H1 (cell line): ENCODE results near the gene RASL11B. TPM values are rescaled to one million over a fixed set of nuclear protein-coding genes. Genes with fewer than 3 reads are reported as not detected.

Source experiments
- CTCF ChIA-PET: fragments of 300-600 bp; sonication (Branson Sonifier 250); formaldehyde crosslinking; loops from one replicate; lab custom pipeline; 2021; ENCODE audit not compliant: partially characterized antibody; lab: Charles Lee
- POLR2A ChIA-PET: fragments of 300-600 bp; sonication (Branson Sonifier 250); formaldehyde crosslinking; loops from one replicate; lab custom pipeline; 2021; ENCODE audit warnings: inconsistent platforms; ENCODE audit not compliant: partially characterized antibody; lab: Charles Lee
- DNase-seq, 2 experiments: peaks; one replicate each; pipeline versions ENCODE4 v3.0.0 to v3.0.0-alpha.2; 2010 to 2022; ENCODE audit warnings: low spot score in 2 of 2, low read depth in 1 of 2, mixed read lengths in 1 of 2
- FAIRE-seq: peaks from 2 replicates; lab custom pipeline; 2011; peaks lifted over from hg19 to GRCh38; lab: Jason Lieb, UNC
- H2AFZ ChIP-seq: 2 replicates; pipeline ENCODE4 v1.8.1; 2012; ENCODE audit warnings: low read length, inconsistent platforms
- H2AK5ac ChIP-seq: 2 replicates; pipeline ENCODE4 v1.6.1; 2013; ENCODE audit warnings: low read depth, low read length
- H2BK120ac ChIP-seq: replicated peaks from 2 replicates; pipeline ENCODE3; 2013; ENCODE audit warnings: low read depth, low read length, inconsistent platforms
- H2BK12ac ChIP-seq: 2 replicates; pipeline ENCODE4 v1.6.1; 2013; ENCODE audit warnings: low read depth, low read length
- H2BK15ac ChIP-seq: 2 replicates; pipeline ENCODE4 v1.6.1; 2013; ENCODE audit warnings: low read length
- H2BK20ac ChIP-seq: 2 replicates; pipeline ENCODE4 v1.6.1; 2013; ENCODE audit warnings: low read length
- H2BK5ac ChIP-seq: 2 replicates; pipeline ENCODE4 v1.6.1; 2013; ENCODE audit warnings: low read depth, low read length
- H3K14ac ChIP-seq: 2 replicates; pipeline ENCODE4 v1.6.1; 2013; ENCODE audit warnings: inconsistent platforms; ENCODE audit not compliant: insufficient read length
- H3K18ac ChIP-seq: 2 replicates; pipeline ENCODE4 v1.6.1; 2013; ENCODE audit warnings: low read length; ENCODE audit errors: extremely low read depth
- H3K23ac ChIP-seq: 2 replicates; pipeline ENCODE4 v1.6.1; 2013; ENCODE audit warnings: inconsistent platforms; ENCODE audit not compliant: insufficient read length
- H3K23me2 ChIP-seq: 2 replicates; pipeline ENCODE4 v1.6.1; 2013; ENCODE audit warnings: low read depth, low read length
- H3K27ac ChIP-seq: 2 replicates; pipeline ENCODE4 v1.6.1; 2011; ENCODE audit warnings: low read depth, low read length, inconsistent platforms
- H3K27me3 ChIP-seq, 4 experiments: replicated peaks in 1 of 4; 1 replicate in 1 of 4; 2 replicates in 3 of 4; pipeline versions ENCODE4 v1.6.1 to v1.8.1; 2011 to 2013; ENCODE audit warnings: low read length in 3 of 4, mild to moderate bottlenecking in 3 of 4, inconsistent platforms in 2 of 4, mixed read lengths in 2 of 4, moderate library complexity in 1 of 4; ENCODE audit not compliant: control insufficient read depth in 3 of 4, insufficient read depth in 3 of 4; ENCODE audit errors: extremely low read depth in 1 of 4
- H3K36me3 ChIP-seq, 4 experiments: 2 replicates each; pipeline versions ENCODE4 v1.6.1 to v1.8.1; 2011 to 2013; ENCODE audit warnings: mild to moderate bottlenecking in 4 of 4, low read length in 3 of 4, moderate library complexity in 2 of 4, control low read depth in 1 of 4, inconsistent platforms in 1 of 4; ENCODE audit not compliant: insufficient read depth in 4 of 4, control insufficient read depth in 2 of 4
- H3K4ac ChIP-seq: replicated peaks from 2 replicates; pipeline ENCODE3; 2013; ENCODE audit warnings: low read length, low read depth, mixed read lengths, inconsistent platforms; ENCODE audit not compliant: insufficient read length
- H3K4me1 ChIP-seq, 4 experiments: replicated peaks in 1 of 4; 1 replicate in 1 of 4; 2 replicates in 3 of 4; pipeline versions ENCODE4 v1.6.1 to v1.8.1; 2011 to 2013; ENCODE audit warnings: low read length in 3 of 4, inconsistent platforms in 2 of 4, mixed read lengths in 1 of 4; ENCODE audit not compliant: insufficient read depth in 4 of 4, control insufficient read depth in 3 of 4
- H3K4me2 ChIP-seq, 2 experiments: 2 replicates each; pipeline versions ENCODE4 v1.6.1 to v1.8.1; 2011 to 2013; ENCODE audit warnings: low read depth in 2 of 2, low read length in 2 of 2, control low read depth in 1 of 2, inconsistent platforms in 1 of 2, mild to moderate bottlenecking in 1 of 2; ENCODE audit not compliant: insufficient read depth in 1 of 2
- H3K4me3 ChIP-seq, 4 experiments: fragments of 200-600, 300-600 bp in 1 of 4; sonication (generic), shearing (Covaris generic), sonication (Bioruptor Twin) in 1 of 4; 2 replicates each; pipeline versions ENCODE4 v1.5.1 to v1.8.1; 2011 to 2016; ENCODE audit warnings: low read length in 4 of 4, low read depth in 3 of 4, control low read depth in 2 of 4, inconsistent platforms in 2 of 4, mild to moderate bottlenecking in 2 of 4, mixed read lengths in 1 of 4, moderate library complexity in 1 of 4; ENCODE audit not compliant: insufficient read depth in 2 of 4; ENCODE audit errors: extremely low read depth in 1 of 4
- H3K56ac ChIP-seq: replicated peaks from 2 replicates; pipeline ENCODE3; 2013; ENCODE audit warnings: low read depth, mild to moderate bottlenecking, mixed read lengths, low read length, inconsistent platforms; ENCODE audit not compliant: insufficient read length
- H3K79me1 ChIP-seq: 2 replicates; pipeline ENCODE4 v1.6.1; 2013; ENCODE audit warnings: low read depth, low read length, control low read depth
- H3K79me2 ChIP-seq, 2 experiments: 2 replicates each; pipeline versions ENCODE4 v1.6.1 to v1.8.1; 2012 to 2013; ENCODE audit warnings: low read length in 2 of 2, mild to moderate bottlenecking in 2 of 2, inconsistent platforms in 1 of 2; ENCODE audit not compliant: insufficient read depth in 2 of 2, control insufficient read depth in 1 of 2
- H3K9ac ChIP-seq, 4 experiments: replicated peaks in 1 of 4; 1 replicate in 1 of 4; 2 replicates in 3 of 4; pipeline versions ENCODE4 v1.6.1 to v1.8.1; 2011 to 2013; ENCODE audit warnings: low read depth in 3 of 4, low read length in 3 of 4, control low read depth in 2 of 4, mild to moderate bottlenecking in 2 of 4, moderate library complexity in 2 of 4, inconsistent platforms in 1 of 4; ENCODE audit errors: extremely low read depth in 1 of 4
- H3K9me3 ChIP-seq, 2 experiments: 2 replicates each; pipeline versions ENCODE4 v1.6.1 to v1.8.1; 2012 to 2013; ENCODE audit warnings: mild to moderate bottlenecking in 2 of 2, moderate library complexity in 2 of 2, control low read depth in 1 of 2, inconsistent platforms in 1 of 2, low read depth in 1 of 2, low read length in 1 of 2, mixed read lengths in 1 of 2; ENCODE audit not compliant: insufficient read depth in 2 of 2
- H4K20me1 ChIP-seq, 2 experiments: replicated peaks in 1 of 2; 2 replicates each; pipeline versions ENCODE3 to v1.8.1; 2011 to 2013; ENCODE audit warnings: inconsistent platforms in 2 of 2, low read length in 2 of 2, mild to moderate bottlenecking in 1 of 2; ENCODE audit not compliant: insufficient read depth in 2 of 2, control insufficient read depth in 1 of 2
- H4K5ac ChIP-seq: 2 replicates; pipeline ENCODE4 v1.6.1; 2013; ENCODE audit warnings: low read length, low read depth, mixed read lengths, inconsistent platforms; ENCODE audit not compliant: insufficient read length
- H4K8ac ChIP-seq: 2 replicates; pipeline ENCODE4 v1.8.0; 2013; ENCODE audit warnings: mild to moderate bottlenecking, moderate library complexity, low read length, inconsistent platforms; ENCODE audit not compliant: insufficient read depth; ENCODE audit errors: extremely low read depth
- H4K91ac ChIP-seq: replicated peaks from 2 replicates; pipeline ENCODE3; 2013; ENCODE audit warnings: low read length, mixed read lengths, inconsistent platforms; ENCODE audit not compliant: insufficient read length
- BACH1 ChIP-seq: IDR thresholded peaks from 2 replicates; pipeline ENCODE4 v1.6.1; 2012; ENCODE audit warnings: low read length, improper control_type of control experiment
- BCL11A ChIP-seq, 2 experiments: IDR thresholded peaks; one replicate each; pipeline ENCODE4 v1.6.1; 2011; ENCODE audit warnings: low read depth in 2 of 2, low read length in 2 of 2, mild to moderate bottlenecking in 2 of 2
- FOSL1 ChIP-seq: IDR thresholded peaks from 2 replicates; pipeline ENCODE4 v1.6.1; 2011; ENCODE audit warnings: mild to moderate bottlenecking, low read depth, low read length, moderate library complexity; ENCODE audit not compliant: insufficient read depth
- HDAC6 ChIP-seq: IDR thresholded peaks from one replicate; pipeline ENCODE4 v1.7.1; 2012; ENCODE audit warnings: low read depth, mild to moderate bottlenecking, inconsistent platforms, low read length, moderate library complexity
- KDM1A ChIP-seq: fragments of 200-600, 300-600 bp; sonication (generic); IDR thresholded peaks from 2 replicates; pipeline ENCODE4 v1.7.1; 2016; ENCODE audit warnings: mild to moderate bottlenecking, low read length, borderline replicate concordance
- NANOG ChIP-seq: IDR thresholded peaks from 2 replicates; pipeline ENCODE4 v1.6.1; 2011; ENCODE audit warnings: low read length, low read depth, mild to moderate bottlenecking, inconsistent platforms; ENCODE audit not compliant: insufficient read depth, poor library complexity, severe bottlenecking
- POLR2AphosphoS5 ChIP-seq: IDR thresholded peaks from 2 replicates; pipeline ENCODE4 v1.6.1; 2011; ENCODE audit warnings: low read depth, low read length
- RBBP5 ChIP-seq: IDR thresholded peaks from 2 replicates; pipeline ENCODE4 v1.7.1; 2012; ENCODE audit warnings: low read depth, mild to moderate bottlenecking, inconsistent platforms, low read length, moderate library complexity, borderline replicate concordance
- SUZ12 ChIP-seq: fragments of 200-600 bp; sonication (generic); IDR thresholded peaks from 2 replicates; pipeline ENCODE4 v1.6.1; 2012; ENCODE audit warnings: mild to moderate bottlenecking, inconsistent platforms, low read length, moderate library complexity, mixed read lengths
- TAF7 ChIP-seq: optimal IDR thresholded peaks from 2 replicates; pipeline ENCODE3; 2011; ENCODE audit warnings: low read depth, mild to moderate bottlenecking, inconsistent platforms, low read length, moderate library complexity, borderline replicate concordance
- YY1 ChIP-seq: IDR thresholded peaks from 2 replicates; pipeline ENCODE4 v1.6.1; 2011; ENCODE audit warnings: low read depth, mild to moderate bottlenecking, low read length
- WGBS, 2 experiments: shearing (Covaris generic) in 1 of 2; methylation state at CpG; one replicate each; pipeline versions ENCODE4 v1.1.6 to v1.1.7; 2013 to 2015; ENCODE audit warnings: low lambda C conversion rate in 2 of 2, mixed read lengths in 2 of 2, inconsistent platforms in 1 of 2, low coverage in 1 of 2, missing lambda C conversion rate in 1 of 2; ENCODE audit not compliant: insufficient replicate concordance in 2 of 2, insufficient coverage in 1 of 2, insufficient read length in 1 of 2; ENCODE audit errors: extremely low coverage in 1 of 2, missing lambda C conversion rate in 1 of 2; 5-methylcytosine and 5-hydroxymethylcytosine counted together
- polyA plus RNA-seq, 7 experiments: library from polyadenylated mRNA; depleted of rRNA in 3 of 7; stranded (reverse) in 5 of 7; unstranded in 2 of 7; fragments of >200 nt in 5 of 7; fragments of 200-250 nt in 2 of 7; gene quantifications; 1 replicate in 5 of 7; 2 replicates in 1 of 7; 4 replicates in 1 of 7; pipeline versions ENCODE4 v1.2.1 to v1.2.3, GENCODE V29; 2011 to 2013; ENCODE audit warnings: missing spikeins in 2 of 7, mixed read lengths in 2 of 7
- total RNA-seq: library from RNA; stranded (reverse); fragmentation: NEBNext Ultra II Directional; extraction: Animal tissue kit (Norgen Biotek cat#: 25700); gene quantifications from 2 replicates; pipeline ENCODE4 v1.2.1, GENCODE V29; 2021
- TF ChIP-seq, protein P1 (sequence below): IDR thresholded peaks from 2 replicates; pipeline ENCODE4 v1.6.1; 2012; ENCODE audit warnings: inconsistent platforms

RASL11B gene
- total and polyA plus RNA-seq, 2 of the 8 experiments (the other 6 are each of a cell fraction or from before 2014, with no cell fraction given) = 49.8 to 75.5 TPM

DNA sequence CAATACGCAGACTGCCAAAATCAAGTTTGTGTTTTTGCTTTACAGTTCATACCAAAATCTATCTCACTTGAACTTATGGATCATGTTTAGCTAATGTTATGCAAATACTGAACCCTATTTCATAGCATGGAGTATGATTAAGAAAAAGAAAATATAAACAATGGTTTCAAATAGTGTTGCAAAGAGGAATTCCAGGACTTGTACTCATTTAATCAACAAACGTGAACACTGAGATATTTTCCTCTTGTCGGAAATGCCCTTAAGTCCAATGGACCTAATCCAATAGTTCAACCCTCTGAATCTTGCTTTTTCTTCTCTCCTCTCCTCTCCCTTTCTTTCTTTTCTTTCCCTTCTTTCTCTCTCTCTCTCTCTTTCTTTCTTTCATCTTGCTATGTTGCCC is 30.8 kb downstream of the RASL11B start:
- CTCF ChIA-PET = interaction anchor here (1.4 to 2.6 kb wide), 3 partner anchors 20 to 89 kb away, joined by 3 to 6 read pairs (median 6); no protein-coding TSS in a partner anchor
- no peaks in the 10 kb centered on the region for H3K4me1 ChIP-seq

More for the DNA sequence above, 30.8 kb downstream of the RASL11B start:
- H2AFZ ChIP-seq = no peak overlapping the region
- no peak overlapping the region for H3K4me2 ChIP-seq
- no peak overlapping the region for H3K14ac ChIP-seq
- H4K91ac ChIP-seq = no peak overlapping the region
- H3K23me2 ChIP-seq = no peaks in the 10 kb centered on the region
- H2BK12ac ChIP-seq = no peak overlapping the region
- POLR2A ChIA-PET = interaction anchor here (0.6 to 1.3 kb wide), 2 partner anchors 13 to 21 kb away, joined by 3 read pairs; no protein-coding TSS in a partner anchor
- H2BK15ac ChIP-seq = no peak overlapping the region
- WGBS, 2 experiments = 92% methylated on average over 3 of the region's 3 CpGs; no CpG with 5 or more reads in 1 of the 2 experiments
- no peaks in the 10 kb centered on the region for H3K27me3 ChIP-seq
- H4K5ac ChIP-seq = no peak overlapping the region
- H2BK20ac ChIP-seq = no peak overlapping the region
- no peak overlapping the region for H3K27ac ChIP-seq
- H3K9me3 ChIP-seq = no peaks in the 10 kb centered on the region
- FAIRE-seq (no peak), DNase-seq (no peak)
- H2BK5ac ChIP-seq = no peak overlapping the region
- H3K79me2 ChIP-seq = no peaks in the 10 kb centered on the region
- H3K9ac ChIP-seq = no peak overlapping the region
- TF ChIP-seq, protein P1, sequence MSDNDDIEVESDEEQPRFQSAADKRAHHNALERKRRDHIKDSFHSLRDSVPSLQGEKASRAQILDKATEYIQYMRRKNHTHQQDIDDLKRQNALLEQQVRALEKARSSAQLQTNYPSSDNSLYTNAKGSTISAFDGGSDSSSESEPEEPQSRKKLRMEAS = no peak
- TF ChIP-seq NANOG (no peak), POLR2AphosphoS5 (no peak), FOSL1 (no peak), YY1 (no peak), SUZ12 (no peak), BCL11A (IDR thresholded peaks at IDR 0.05; ENCODE audit: low read depth in 2 of 2, low read length in 2 of 2) (no peak), TAF7 (no peak), KDM1A (no peak), RBBP5 (no peak), HDAC6 (no peak), BACH1 (no peak)
- H4K8ac ChIP-seq = no peak overlapping the region
- H4K20me1 ChIP-seq = no peaks in the 10 kb centered on the region
- no peak overlapping the region for H2AK5ac ChIP-seq
- H3K79me1 ChIP-seq = no peaks in the 10 kb centered on the region
- no peak overlapping the region for H2BK120ac ChIP-seq
- H3K36me3 ChIP-seq = no peaks in the 10 kb centered on the region
- H3K56ac ChIP-seq = no peak overlapping the region
- no peak overlapping the region for H3K18ac ChIP-seq
- no peak overlapping the region for H3K23ac ChIP-seq
- no peak overlapping the region for H3K4ac ChIP-seq
- H3K4me3 ChIP-seq = no peak overlapping the region
